Progenitor cell of endocrine pancreas (in vitro differentiated cells): Measurements from ENCODE around the gene ABCB11. TPM values are rescaled to one million over a fixed set of nuclear protein-coding genes. Genes with fewer than 3 reads are reported as not detected.
"Not testable (repeated sequence)": the region's sequence is repeated elsewhere in the genome, so short reads cannot be mapped to it uniquely, and the experiment has no call there.

Experiments
- DNase-seq: peaks from one replicate; pipeline ENCODE4 v3.0.0; 2021; ENCODE audit warnings: low spot score; ENCODE audit not compliant: unreplicated experiment
- H3K27ac Mint-ChIP-seq: 2 replicates; pipeline ENCODE4 v1.8.0; 2021; ENCODE audit warnings: mild to moderate bottlenecking, moderate library complexity, mixed read lengths
- H3K27me3 Mint-ChIP-seq: 2 replicates; pipeline ENCODE4 v1.8.0; 2021; ENCODE audit warnings: mixed read lengths
- H3K36me3 Mint-ChIP-seq: 2 replicates; pipeline ENCODE4 v1.8.0; 2022; ENCODE audit warnings: mixed read lengths; ENCODE audit not compliant: insufficient read depth
- H3K4me1 Mint-ChIP-seq: 2 replicates; pipeline ENCODE4 v1.8.0; 2021; ENCODE audit warnings: low read depth, mixed read lengths
- H3K4me3 Mint-ChIP-seq: 2 replicates; pipeline ENCODE4 v1.8.0; 2021; ENCODE audit warnings: low read depth, mild to moderate bottlenecking, moderate library complexity, mixed read lengths
- H3K9me3 Mint-ChIP-seq: 2 replicates; pipeline ENCODE4 v1.8.0; 2021; ENCODE audit warnings: low read depth, mixed read lengths
- CTCF ChIP-seq: fragments of 200-600 bp; sonication (generic); IDR thresholded peaks from one replicate; pipeline ENCODE4 v1.5.0; 2021; ENCODE audit warnings: antibody characterized with exemption, mild to moderate bottlenecking; ENCODE audit not compliant: unreplicated experiment
- total RNA-seq: library from RNA; stranded (reverse); gene quantifications from 2 replicates; pipeline ENCODE4 v1.2.1, GENCODE V29; 2021

Gene ABCB11
- total RNA-seq, 1 donor from 2014 or later: 0.24 TPM

DNA sequence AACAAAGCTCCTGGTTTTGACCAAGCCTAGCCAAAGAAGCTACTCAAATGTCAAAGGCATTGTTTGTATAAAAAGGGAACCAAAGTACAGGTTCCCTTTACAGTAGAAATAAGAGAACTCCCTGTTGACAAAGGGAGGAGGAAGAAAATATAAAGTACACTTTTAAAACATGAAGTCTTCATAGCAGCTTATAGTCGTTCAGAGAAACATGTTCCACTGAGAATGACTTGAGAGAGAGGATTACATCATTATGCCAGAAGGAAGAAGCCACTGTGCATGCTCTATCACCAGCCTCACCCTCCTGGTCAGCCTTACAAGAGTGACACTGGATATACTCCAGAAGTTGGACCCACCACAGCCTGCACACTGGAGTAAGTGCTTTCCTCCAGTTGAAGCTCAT, 35.8 kb upstream of the ABCB11 start:
- DNase-seq: no peak
- peaks cover 2% of the 10 kb centered on the region for H3K27me3 Mint-ChIP-seq
- no peaks in the 10 kb centered on the region for H3K4me1 Mint-ChIP-seq
- no peak for TF ChIP-seq CTCF
- no peak overlapping the region for H3K27ac Mint-ChIP-seq
- no peak overlapping the region for H3K4me3 Mint-ChIP-seq
- H3K36me3 Mint-ChIP-seq: no peaks in the 10 kb centered on the region
- no peaks in the 10 kb centered on the region for H3K9me3 Mint-ChIP-seq

- DNase-seq: no peak
- no peaks in the 10 kb centered on the region for H3K36me3 Mint-ChIP-seq
- H3K27ac Mint-ChIP-seq: no peak overlapping the region
- no peaks in the 10 kb centered on the region for H3K9me3 Mint-ChIP-seq
- no peak for TF ChIP-seq CTCF
- no peaks in the 10 kb centered on the region for H3K4me1 Mint-ChIP-seq
- H3K4me3 Mint-ChIP-seq: no peak overlapping the region
- H3K27me3 Mint-ChIP-seq: peaks cover 2% of the 10 kb centered on the region
Measured at GRCh38 chr2:169065864-169066517, 34.9 kb upstream of the ABCB11 start.

GRCh38 chr2:169065422-169065821, 34.3 kb upstream of the ABCB11 start:
- Mint-ChIP-seq H3K27ac (no peak overlapping the region), H3K4me1 (no peaks in the 10 kb centered on the region), H3K36me3 (no peaks in the 10 kb centered on the region), H3K9me3 (no peaks in the 10 kb centered on the region), H3K4me3 (no peak overlapping the region), H3K27me3 (peaks cover 2% of the 10 kb centered on the region)
- TF ChIP-seq CTCF: no peak
- no peak for DNase-seq

- not testable (repeated sequence) for H3K4me3 Mint-ChIP-seq, H3K4me1 Mint-ChIP-seq, H3K9me3 Mint-ChIP-seq, H3K27me3 Mint-ChIP-seq, H3K36me3 Mint-ChIP-seq, H3K27ac Mint-ChIP-seq, DNase-seq
Measured at GRCh38 chr2:169064199-169064598, 33.1 kb upstream of the ABCB11 start.

GRCh38 chr2:169054575-169054974, 23.5 kb upstream of the ABCB11 start:
- H3K27me3 Mint-ChIP-seq, H3K4me1 Mint-ChIP-seq, H3K27ac Mint-ChIP-seq, DNase-seq, H3K36me3 Mint-ChIP-seq, H3K4me3 Mint-ChIP-seq: not testable (repeated sequence)
- H3K9me3 Mint-ChIP-seq: peaks cover 35% of the 10 kb centered on the region

GRCh38 chr2:169050476-169051240, 19.5 kb upstream of the ABCB11 start:
- H3K4me3 Mint-ChIP-seq: no peak overlapping the region

More at GRCh38 chr2:169050476-169051240, 19.5 kb upstream of the ABCB11 start:
- no peak for DNase-seq
- peaks cover 4% of the 10 kb centered on the region for H3K36me3 Mint-ChIP-seq
- no peak for TF ChIP-seq CTCF
- peaks cover 18% of the 10 kb centered on the region for H3K9me3 Mint-ChIP-seq
- H3K27me3 Mint-ChIP-seq: no peaks in the 10 kb centered on the region
- no peaks in the 10 kb centered on the region for H3K4me1 Mint-ChIP-seq
- H3K27ac Mint-ChIP-seq: no peak overlapping the region
